Duodenal mucosa (tissue), 2 donors: ENCODE results near the gene PRDM2.

Experiments used
- H3K27ac ChIP-seq: one replicate; pipeline ENCODE4 v1.7.0; 2013; ENCODE audit warnings: low read depth, low read length
- H3K27me3 ChIP-seq, 2 donors: one replicate each; pipeline ENCODE4 v1.7.0; 2013; ENCODE audit warnings: low read length in 2 of 2, control low read depth in 1 of 2; ENCODE audit not compliant: insufficient read depth in 2 of 2, control insufficient read depth in 1 of 2
- H3K36me3 ChIP-seq, 2 donors: one replicate each; pipeline ENCODE4 v1.7.0; 2013; ENCODE audit warnings: low read length in 2 of 2, control low read depth in 1 of 2; ENCODE audit not compliant: insufficient read depth in 2 of 2, control insufficient read depth in 1 of 2
- H3K4me1 ChIP-seq, 2 donors: one replicate each; pipeline ENCODE4 v1.7.0; 2013; ENCODE audit warnings: low read length in 2 of 2, control low read depth in 1 of 2; ENCODE audit not compliant: insufficient read depth in 2 of 2, control insufficient read depth in 1 of 2
- H3K4me3 ChIP-seq, 2 donors: one replicate each; pipeline ENCODE4 v1.7.0; 2013; ENCODE audit warnings: low read length in 2 of 2, low read depth in 1 of 2
- H3K9ac ChIP-seq, 2 donors: one replicate each; pipeline ENCODE4 v1.7.0; 2013; ENCODE audit warnings: low read length in 2 of 2, low read depth in 1 of 2
- H3K9me3 ChIP-seq, 2 donors: one replicate each; pipeline ENCODE4 v1.7.0; 2013; ENCODE audit warnings: low read length in 2 of 2, control low read depth in 1 of 2; ENCODE audit not compliant: control insufficient read depth in 1 of 2

PRDM2 gene

GRCh38 chr1:13730751-13731482, 30.9 kb downstream of the PRDM2 start:
- no peaks in the 10 kb centered on the region for H3K27me3 ChIP-seq
- peaks cover 3 to 6% of the 10 kb centered on the region in 2 donors for H3K4me1 ChIP-seq
- H3K4me3 ChIP-seq, result peak overlapping the region; percentile 29 to 47
- H3K9ac ChIP-seq, result no peak overlapping the region
- H3K9me3 ChIP-seq, result no peaks in the 10 kb centered on the region
- H3K27ac ChIP-seq, result peak overlapping the region; percentile 39
- no peaks in the 10 kb centered on the region for H3K36me3 ChIP-seq

- Histone ChIP-seq H3K9me3 (no peaks in the 10 kb centered on the region), H3K27me3 (no peaks in the 10 kb centered on the region), H3K27ac (no peak overlapping the region), H3K4me1 (peaks cover 3 to 7% of the 10 kb centered on the region in 2 donors), H3K36me3 (no peaks in the 10 kb centered on the region), H3K4me3 (no peak overlapping the region), H3K9ac (no peak overlapping the region)
Measured at GRCh38 chr1:13731897-13732296, 31.9 kb downstream of the PRDM2 start.

DNA sequence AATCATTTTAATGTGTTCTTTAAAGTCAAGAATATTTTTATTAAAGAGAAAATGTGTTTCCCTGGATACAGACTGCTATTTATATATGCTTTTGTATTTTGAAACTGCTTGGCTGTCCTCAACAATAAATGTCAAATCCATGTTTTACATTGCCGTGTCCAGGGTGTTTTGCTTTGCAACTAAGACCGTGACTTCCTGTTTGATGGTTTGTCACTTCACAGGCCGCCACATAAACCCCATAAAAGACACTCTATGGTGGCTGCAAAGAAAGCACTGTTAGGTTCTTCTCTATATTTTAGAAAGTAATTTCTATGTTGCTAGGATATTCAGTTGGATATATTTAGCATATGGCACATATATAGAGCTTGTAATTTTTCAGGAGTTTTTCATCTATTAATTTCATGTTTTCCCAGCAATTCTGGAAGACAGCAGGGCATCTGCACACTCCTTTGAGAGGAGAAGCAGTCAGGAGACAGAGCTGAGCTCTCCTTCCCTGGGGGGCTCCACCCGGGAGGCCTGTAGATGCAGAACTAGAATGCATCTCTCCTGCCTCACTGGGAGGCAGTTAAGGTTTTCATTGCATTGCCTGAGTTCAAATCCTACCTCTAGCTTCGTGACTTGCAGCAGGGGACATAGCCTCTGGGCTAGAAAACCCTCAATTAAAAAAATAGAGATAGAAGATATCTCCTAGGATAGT, 33.1 kb downstream of the PRDM2 start:
- H3K36me3 ChIP-seq, result no peaks in the 10 kb centered on the region
- no peak overlapping the region for H3K9ac ChIP-seq
- peaks cover 3 to 14% of the 10 kb centered on the region in 2 donors for H3K4me1 ChIP-seq
- H3K9me3 ChIP-seq, result no peaks in the 10 kb centered on the region
- no peaks in the 10 kb centered on the region for H3K27me3 ChIP-seq
- H3K27ac ChIP-seq, result no peak overlapping the region
- no peak overlapping the region for H3K4me3 ChIP-seq

DNA sequence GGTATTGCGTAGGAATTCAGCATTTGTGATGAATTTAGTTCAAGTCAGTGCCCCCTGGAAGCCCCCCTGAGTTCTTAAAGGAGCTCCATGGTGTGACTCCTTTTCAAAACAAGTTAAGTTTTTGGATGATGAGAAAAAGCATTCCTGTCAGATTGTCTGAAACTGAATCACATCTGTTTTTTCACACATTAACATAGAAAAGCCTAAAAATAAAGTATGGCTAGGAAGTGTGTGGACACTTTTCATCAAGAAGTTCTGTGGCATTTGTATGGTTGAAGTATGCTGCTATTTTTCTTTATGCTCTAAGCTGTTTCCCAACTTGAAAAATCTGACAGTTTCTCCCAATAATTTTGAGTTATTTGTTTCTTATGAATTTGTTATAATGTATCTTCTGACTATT, 33.7 kb downstream of the PRDM2 start:
- Histone ChIP-seq H3K36me3 (no peaks in the 10 kb centered on the region), H3K27ac (no peak overlapping the region), H3K9me3 (no peaks in the 10 kb centered on the region), H3K27me3 (no peaks in the 10 kb centered on the region), H3K4me3 (no peak overlapping the region), H3K4me1 (peaks cover 3 to 14% of the 10 kb centered on the region in 2 donors), H3K9ac (no peak overlapping the region)

- peaks cover 1 to 14% of the 10 kb centered on the region in 2 donors for H3K4me1 ChIP-seq
- no peak overlapping the region for H3K27ac ChIP-seq
- no peaks in the 10 kb centered on the region for H3K27me3 ChIP-seq
- H3K9ac ChIP-seq, result no peak overlapping the region
- no peak overlapping the region for H3K4me3 ChIP-seq
- no peaks in the 10 kb centered on the region for H3K9me3 ChIP-seq
- no peaks in the 10 kb centered on the region for H3K36me3 ChIP-seq
Measured at GRCh38 chr1:13735168-13735930, 35.4 kb downstream of the PRDM2 start.

- H3K4me3 ChIP-seq, result no peak overlapping the region
- no peak overlapping the region for H3K9ac ChIP-seq
- H3K9me3 ChIP-seq, result no peaks in the 10 kb centered on the region
- peaks cover 0 to 10% of the 10 kb centered on the region in 2 donors for H3K4me1 ChIP-seq
- no peaks in the 10 kb centered on the region for H3K27me3 ChIP-seq
- H3K36me3 ChIP-seq, result peaks cover under 1 to 4% of the 10 kb centered on the region in 2 donors
- no peak overlapping the region for H3K27ac ChIP-seq
Measured at GRCh38 chr1:13737398-13737797, 37.4 kb downstream of the PRDM2 start.

GRCh38 chr1:13746342-13746741, 46.4 kb downstream of the PRDM2 start:
- H3K36me3 ChIP-seq, result peaks cover 3 to 8% of the 10 kb centered on the region in 2 donors
- no peaks in the 10 kb centered on the region for H3K9me3 ChIP-seq
- no peak overlapping the region for H3K4me3 ChIP-seq
- H3K4me1 ChIP-seq, result peaks cover 13 to 17% of the 10 kb centered on the region in 2 donors
- no peak overlapping the region for H3K27ac ChIP-seq
- no peak overlapping the region for H3K9ac ChIP-seq
- no peaks in the 10 kb centered on the region for H3K27me3 ChIP-seq

DNA sequence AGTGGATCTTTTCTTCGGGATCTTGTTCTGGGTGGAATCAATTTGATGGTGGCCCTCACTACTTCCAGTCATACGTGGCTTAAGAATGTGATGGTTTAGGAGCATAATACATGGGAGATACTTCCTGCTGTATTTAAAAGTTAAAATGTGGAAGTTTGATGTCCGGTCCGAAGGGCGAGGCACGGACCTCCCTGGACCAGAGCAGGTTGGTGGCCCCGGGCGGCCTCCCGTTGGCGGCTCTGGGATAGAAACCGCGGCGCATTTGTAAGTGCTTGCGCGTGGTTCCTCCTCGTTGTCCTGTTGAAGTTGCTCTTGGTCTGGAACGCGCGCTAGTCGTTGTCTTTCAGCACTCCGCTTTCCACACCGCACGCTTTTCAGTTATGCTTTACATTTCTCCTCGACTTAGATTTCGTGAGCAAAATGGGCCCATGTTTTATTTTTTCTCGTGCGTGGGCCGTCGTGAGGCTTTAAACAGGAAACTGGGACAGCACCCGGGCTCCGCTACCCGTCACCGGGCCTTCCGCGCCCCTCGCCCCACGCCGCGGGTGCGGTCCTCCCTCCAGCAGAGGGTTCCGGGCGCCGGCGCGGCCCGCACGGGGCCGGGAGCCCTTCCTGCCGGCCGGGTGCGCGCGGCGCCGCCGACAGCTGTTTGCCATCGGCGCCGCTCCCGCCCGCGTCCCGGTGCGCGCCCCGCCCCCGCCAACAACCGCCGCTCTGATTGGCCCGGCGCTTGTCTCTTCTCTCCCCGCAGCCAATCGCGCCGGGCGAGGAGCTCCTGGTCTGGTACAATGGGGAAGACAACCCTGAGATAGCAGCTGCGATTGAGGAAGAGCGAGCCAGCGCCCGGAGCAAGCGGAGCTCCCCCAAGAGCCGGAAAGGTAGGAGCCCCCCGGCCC, 48.9 kb downstream of the PRDM2 start:
- H3K4me3 ChIP-seq, result peak overlapping the region; percentile 89
- peaks cover 0 to 1% of the 10 kb centered on the region in 2 donors for H3K36me3 ChIP-seq
- no peaks in the 10 kb centered on the region for H3K9me3 ChIP-seq
- H3K27ac ChIP-seq, result peak overlapping the region; percentile 78
- no peaks in the 10 kb centered on the region for H3K27me3 ChIP-seq
- H3K9ac ChIP-seq, result peak overlapping the region; percentile 76 to 88
- peaks cover 20 to 21% of the 10 kb centered on the region in 2 donors for H3K4me1 ChIP-seq

DNA sequence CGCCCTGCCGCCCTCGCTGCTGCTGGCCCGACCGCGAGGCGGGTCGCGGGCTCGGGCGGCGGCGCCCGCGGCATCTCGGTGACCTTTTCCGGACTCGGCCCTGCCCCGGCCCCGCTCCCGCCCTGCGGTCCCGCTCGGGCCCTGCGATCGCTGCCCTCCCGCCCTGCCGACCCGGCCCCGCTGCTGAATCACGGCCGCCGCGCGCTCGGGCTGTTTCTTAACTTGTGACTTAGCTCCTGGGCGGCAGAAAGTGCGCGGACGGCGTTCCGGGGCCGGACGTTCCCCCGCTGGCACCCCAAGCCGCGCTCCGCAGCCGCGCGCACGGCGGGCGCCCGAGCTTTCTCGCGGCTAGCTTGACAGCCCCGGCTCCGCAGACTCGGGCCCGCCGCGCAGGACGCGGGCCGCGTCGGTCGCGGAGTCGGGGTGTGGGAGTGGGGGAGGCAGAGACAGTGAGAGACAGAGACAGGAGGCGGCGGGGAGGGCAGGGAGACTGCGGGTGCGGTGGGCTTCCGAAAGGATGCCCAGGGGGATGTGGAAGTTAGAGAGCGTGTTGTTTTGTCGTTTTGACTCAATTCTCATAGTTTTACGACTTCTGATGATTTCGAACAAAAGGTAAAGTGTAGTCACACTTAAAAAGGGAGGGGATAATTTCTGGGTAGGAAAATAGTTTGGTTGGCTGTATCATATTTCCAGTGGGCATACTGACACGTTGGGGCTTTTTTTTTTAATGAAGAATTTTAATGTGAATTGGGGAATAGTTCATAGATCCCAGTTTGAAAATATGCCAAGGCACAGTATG, 49.8 kb downstream of the PRDM2 start:
- no peaks in the 10 kb centered on the region for H3K9me3 ChIP-seq
- H3K4me3 ChIP-seq, result peak overlapping the region; percentile 89 to 96
- H3K27me3 ChIP-seq, result no peaks in the 10 kb centered on the region
- H3K36me3 ChIP-seq, result peaks cover 0 to 3% of the 10 kb centered on the region in 2 donors
- peaks cover 21 to 25% of the 10 kb centered on the region in 2 donors for H3K4me1 ChIP-seq
- H3K27ac ChIP-seq, result peak overlapping the region; percentile 91
- H3K9ac ChIP-seq, result peak overlapping the region; percentile 78 to 85
